ENCODE measurements around the gene OPHN1.

- no peak for TF ChIP-seq CTCF (IDR thresholded peaks at IDR 0.05 in 4 of 5, conservative IDR thresholded peaks at IDR 0.05 in 1 of 5)
- no peak for TF ChIP-seq POLR2A (IDR thresholded peaks at IDR 0.05)
Measured at GRCh38 chrX:68383540-68383939, 49.8 kb downstream of the OPHN1 start.
